CD14-positive monocyte (primary cell): ENCODE measurements around the gene KCNK13. TPM values are rescaled to one million over a fixed set of nuclear protein-coding genes. Genes with fewer than 3 reads are reported as not detected.
A peak's percentile ranks its signal among the peaks of the same experiment; 100 is the strongest.
"Not testable (repeated sequence)": the region's sequence is repeated elsewhere in the genome, so short reads cannot be mapped to it uniquely, and the experiment has no call there.

Experiments used
- DNase-seq, 3 donors: peaks; one replicate each; pipeline ENCODE4 v3.0.0-alpha.2; 2011 to 2022
- H2AFZ ChIP-seq: 2 replicates; pipeline ENCODE4 v1.6.0; 2012; ENCODE audit warnings: mild to moderate bottlenecking, low read depth, low read length, inconsistent platforms; ENCODE audit not compliant: insufficient read depth, poor library complexity, severe bottlenecking
- H3K27ac ChIP-seq, 2 donors: 1 replicate in 1 of 2; 2 replicates in 1 of 2; pipeline ENCODE4 v1.5.1; 2012 to 2013; ENCODE audit warnings: low read length in 2 of 2, control low read depth in 1 of 2, inconsistent platforms in 1 of 2, low read depth in 1 of 2, mild to moderate bottlenecking in 1 of 2
- H3K27me3 ChIP-seq, 2 donors: one replicate each; pipeline versions ENCODE4 v1.6.0 to v1.6.1; 2011 to 2013; ENCODE audit warnings: low read length in 2 of 2; ENCODE audit not compliant: control insufficient read depth in 2 of 2, insufficient read depth in 2 of 2
- H3K36me3 ChIP-seq, 2 donors: replicated peaks in 1 of 2; 1 replicate in 1 of 2; 2 replicates in 1 of 2; pipeline versions ENCODE4 v1.5.1 to v1.6.1; 2012 to 2013; ENCODE audit warnings: low read length in 2 of 2, control low read depth in 1 of 2, inconsistent platforms in 1 of 2, mild to moderate bottlenecking in 1 of 2; ENCODE audit not compliant: insufficient read depth in 2 of 2, control insufficient read depth in 1 of 2
- H3K4me1 ChIP-seq, 2 donors: 1 replicate in 1 of 2; 2 replicates in 1 of 2; pipeline versions ENCODE4 v1.5.1 to v1.6.1; 2012 to 2013; ENCODE audit warnings: low read length in 2 of 2, control low read depth in 1 of 2, inconsistent platforms in 1 of 2, mild to moderate bottlenecking in 1 of 2, moderate library complexity in 1 of 2; ENCODE audit not compliant: insufficient read depth in 2 of 2, control insufficient read depth in 1 of 2
- H3K4me2 ChIP-seq: replicated peaks from 2 replicates; pipeline ENCODE3; 2012; ENCODE audit warnings: low read length, moderate library complexity, mild to moderate bottlenecking; ENCODE audit not compliant: poor library complexity, severe bottlenecking; ENCODE audit errors: extremely low read depth
- H3K4me3 ChIP-seq, 3 experiments: fragments of 200-600 bp in 1 of 3; sonication (generic) in 1 of 3; replicated peaks in 1 of 3; 1 replicate in 2 of 3; 2 replicates in 1 of 3; pipeline ENCODE4 v1.5.1; 2011 to 2013; ENCODE audit warnings: low read length in 3 of 3, mild to moderate bottlenecking in 3 of 3, control low read depth in 2 of 3, low read depth in 2 of 3, inconsistent platforms in 1 of 3, moderate library complexity in 1 of 3
- H3K79me2 ChIP-seq: 2 replicates; pipeline ENCODE4 v1.6.0; 2012; ENCODE audit warnings: mild to moderate bottlenecking, control low read depth, inconsistent platforms, low read length, moderate library complexity; ENCODE audit not compliant: insufficient read depth
- H3K9ac ChIP-seq: 2 replicates; pipeline ENCODE4 v1.6.0; 2017; ENCODE audit warnings: low read length, mild to moderate bottlenecking; ENCODE audit not compliant: insufficient read depth, poor library complexity, severe bottlenecking
- H3K9me3 ChIP-seq, 2 donors: replicated peaks in 1 of 2; 1 replicate in 1 of 2; 2 replicates in 1 of 2; pipeline versions ENCODE4 v1.5.1 to v1.6.1; 2012 to 2013; ENCODE audit warnings: low read length in 2 of 2, control low read depth in 1 of 2; ENCODE audit not compliant: control insufficient read depth in 1 of 2, insufficient read depth in 1 of 2
- H4K20me1 ChIP-seq: 2 replicates; pipeline ENCODE4 v1.6.0; 2012; ENCODE audit warnings: mild to moderate bottlenecking, low read length, control low read depth, moderate library complexity; ENCODE audit not compliant: insufficient read depth
- H3K27ac Mint-ChIP-seq, 7 donors: one replicate each; pipeline ENCODE4 v1.8.0; 2020; ENCODE audit warnings: mild to moderate bottlenecking in 7 of 7, mixed read lengths in 7 of 7, moderate library complexity in 6 of 7, inconsistent platforms in 2 of 7
- H3K27me3 Mint-ChIP-seq, 3 donors: one replicate each; pipeline ENCODE4 v1.8.0; 2021 to 2022; ENCODE audit warnings: low read depth in 3 of 3, mild to moderate bottlenecking in 3 of 3, mixed read lengths in 3 of 3, moderate library complexity in 3 of 3, inconsistent platforms in 1 of 3
- H3K36me3 Mint-ChIP-seq, 2 donors: one replicate each; pipeline ENCODE4 v1.8.0; 2020; ENCODE audit warnings: mixed read lengths in 2 of 2, inconsistent platforms in 1 of 2, mild to moderate bottlenecking in 1 of 2
- H3K4me1 Mint-ChIP-seq: one replicate; pipeline ENCODE4 v1.8.0; 2020; ENCODE audit warnings: mild to moderate bottlenecking, mixed read lengths
- H3K4me3 Mint-ChIP-seq, 2 donors: one replicate each; pipeline ENCODE4 v1.8.0; 2020; ENCODE audit warnings: mild to moderate bottlenecking in 2 of 2, mixed read lengths in 2 of 2, moderate library complexity in 1 of 2
- H3K9me3 Mint-ChIP-seq, 7 donors: one replicate each; pipeline ENCODE4 v1.8.0; 2020 to 2022; ENCODE audit warnings: mixed read lengths in 7 of 7, mild to moderate bottlenecking in 6 of 7, moderate library complexity in 6 of 7, inconsistent platforms in 2 of 7
- WGBS: methylation state at CpG from one replicate; pipeline ENCODE4 v1.1.5; 2013; ENCODE audit warnings: missing lambda C conversion rate; ENCODE audit not compliant: insufficient coverage; 5-methylcytosine and 5-hydroxymethylcytosine counted together
- intact Hi-C, 2 donors: fragments of 100-400 bp; cut with micrococcal nuclease; formaldehyde crosslinking; loops; one replicate each; pipeline versions ENCODE4 v1.15.0 to v1.15.1; 2023
- polyA plus RNA-seq, 3 donors: library from polyadenylated mRNA; depleted of rRNA in 1 of 3; unstranded in 2 of 3; stranded (reverse) in 1 of 3; fragments of 300-500 nt in 2 of 3; fragments of >200 nt in 1 of 3; fragmentation: Illumina TruSeq in 2 of 3; gene quantifications; 1 replicate in 2 of 3; 2 replicates in 1 of 3; pipeline ENCODE4 v1.2.3, GENCODE V29; 2012 to 2021
- TF ChIP-seq, protein P1 (sequence below): fragments of 200-600 bp; IDR thresholded peaks from one replicate; pipeline ENCODE4 v1.8.0; 2022; ENCODE audit warnings: antibody characterized with exemption, mild to moderate bottlenecking

The KCNK13 gene
- polyA plus RNA-seq, 3 donors, result 1.6 to 4.2 (median 2.9) TPM

- peaks cover 0 to 3% of the 10 kb centered on the region in 2 donors for H3K9me3 ChIP-seq
- H3K79me2 ChIP-seq, result peaks cover 14% of the 10 kb centered on the region
- H3K27ac ChIP-seq, result peak overlapping the region; percentile 32 to 52
- intact Hi-C loops, result loop anchor here in 1 of 2 donors (5.0 to 10.0 kb wide), 2 partner anchors 133 to 309 kb away; partner anchors contain the start of genes CALM1, EFCAB11 and TDP1
- H3K36me3 Mint-ChIP-seq, result peaks cover 7 to 20% of the 10 kb centered on the region in 2 donors
- DNase-seq, result peak in 2 of 3 donors; percentile 13 to 24
- WGBS, result no CpG with 5 or more reads among the region's 2 CpGs
- no peaks in the 10 kb centered on the region for H4K20me1 ChIP-seq
- peaks cover 0 to 8% (median 6%) of the 10 kb centered on the region in 3 donors for H3K27me3 Mint-ChIP-seq
- H3K9me3 Mint-ChIP-seq, result peaks cover 0 to 8% (median 6%) of the 10 kb centered on the region in 7 donors
- peaks cover 41% of the 10 kb centered on the region for H3K4me1 Mint-ChIP-seq
- H3K4me3 ChIP-seq, result no peak overlapping the region
- no peak overlapping the region for H3K9ac ChIP-seq
- H2AFZ ChIP-seq, result no peak overlapping the region
- no peak overlapping the region for H3K4me3 Mint-ChIP-seq
- no peak overlapping the region for H3K4me2 ChIP-seq
- H3K27me3 ChIP-seq, result no peaks in the 10 kb centered on the region
- no peaks in the 10 kb centered on the region for H3K36me3 ChIP-seq
- H3K4me1 ChIP-seq, result peaks cover 31 to 35% of the 10 kb centered on the region in 2 donors
- peak overlapping the region; percentile 19 to 87 (median 74) for H3K27ac Mint-ChIP-seq
- TF ChIP-seq, protein P1, sequence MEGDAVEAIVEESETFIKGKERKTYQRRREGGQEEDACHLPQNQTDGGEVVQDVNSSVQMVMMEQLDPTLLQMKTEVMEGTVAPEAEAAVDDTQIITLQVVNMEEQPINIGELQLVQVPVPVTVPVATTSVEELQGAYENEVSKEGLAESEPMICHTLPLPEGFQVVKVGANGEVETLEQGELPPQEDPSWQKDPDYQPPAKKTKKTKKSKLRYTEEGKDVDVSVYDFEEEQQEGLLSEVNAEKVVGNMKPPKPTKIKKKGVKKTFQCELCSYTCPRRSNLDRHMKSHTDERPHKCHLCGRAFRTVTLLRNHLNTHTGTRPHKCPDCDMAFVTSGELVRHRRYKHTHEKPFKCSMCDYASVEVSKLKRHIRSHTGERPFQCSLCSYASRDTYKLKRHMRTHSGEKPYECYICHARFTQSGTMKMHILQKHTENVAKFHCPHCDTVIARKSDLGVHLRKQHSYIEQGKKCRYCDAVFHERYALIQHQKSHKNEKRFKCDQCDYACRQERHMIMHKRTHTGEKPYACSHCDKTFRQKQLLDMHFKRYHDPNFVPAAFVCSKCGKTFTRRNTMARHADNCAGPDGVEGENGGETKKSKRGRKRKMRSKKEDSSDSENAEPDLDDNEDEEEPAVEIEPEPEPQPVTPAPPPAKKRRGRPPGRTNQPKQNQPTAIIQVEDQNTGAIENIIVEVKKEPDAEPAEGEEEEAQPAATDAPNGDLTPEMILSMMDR, result no peak
Measured at GRCh38 chr14:90088176-90088575, 26.4 kb downstream of the KCNK13 start.

DNA sequence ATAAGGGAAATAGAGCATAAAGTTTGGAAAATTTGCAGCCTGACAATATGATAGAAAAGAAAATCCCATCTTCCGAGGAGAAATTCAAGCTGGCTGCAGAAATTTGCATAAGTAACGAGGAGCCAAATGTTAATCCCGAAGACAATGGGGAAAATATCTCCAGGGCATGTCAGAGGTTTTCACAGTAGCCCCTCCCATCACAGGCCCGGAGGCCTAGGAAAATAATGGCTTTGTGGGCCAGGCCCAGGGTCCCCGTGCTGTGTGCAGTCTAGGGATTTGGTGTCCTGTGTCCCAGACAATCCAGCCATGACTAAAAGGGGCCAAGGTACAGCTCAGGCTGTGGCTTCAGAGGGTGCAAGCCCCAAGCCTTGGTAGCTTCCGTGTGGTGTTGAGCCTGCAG, 27.7 kb downstream of the KCNK13 start:
- H3K27me3 ChIP-seq, H3K9me3 Mint-ChIP-seq, H3K27me3 Mint-ChIP-seq, H3K4me2 ChIP-seq, H4K20me1 ChIP-seq, H3K36me3 ChIP-seq, H3K27ac Mint-ChIP-seq, H2AFZ ChIP-seq, H3K9ac ChIP-seq, H3K4me3 ChIP-seq, H3K27ac ChIP-seq, DNase-seq, H3K4me3 Mint-ChIP-seq, H3K9me3 ChIP-seq: not testable (repeated sequence)
- H3K4me1 Mint-ChIP-seq, result peaks cover 46% of the 10 kb centered on the region
- Histone ChIP-seq H3K4me1 (peaks cover 44 to 48% of the 10 kb centered on the region in 2 donors), H3K79me2 (peaks cover 15% of the 10 kb centered on the region)
- 83% methylated on average over 3 of the region's 6 CpGs for WGBS
- intact Hi-C loops, result loop anchor here in 1 of 2 donors (5.0 to 10.0 kb wide), 2 partner anchors 135 to 308 kb away; partner anchors contain the start of genes CALM1, EFCAB11 and TDP1
- peaks cover 7 to 16% of the 10 kb centered on the region in 2 donors for H3K36me3 Mint-ChIP-seq
